Transverse colon (tissue), 4 donors: ENCODE data around the gene GRIK4.

Source experiments
- CTCF ChIP-seq, 5 experiments: fragments of 200-600 bp in 3 of 5; fragments of 450-650 bp in 2 of 5; sonication (generic) in 3 of 5; IDR thresholded peaks; 1 replicate in 2 of 5; 2 replicates in 3 of 5; pipeline ENCODE4 v1.5.1; 2016 to 2017; ENCODE audit warnings: antibody characterized with exemption in 5 of 5, inconsistent platforms in 3 of 5, mild to moderate bottlenecking in 2 of 5, moderate library complexity in 1 of 5
- POLR2A ChIP-seq: fragments of 450-650 bp; IDR thresholded peaks from one replicate; pipeline ENCODE4 v1.6.1; 2016; ENCODE audit warnings: antibody characterized with exemption, mild to moderate bottlenecking, moderate library complexity
- POLR2AphosphoS5 ChIP-seq, 3 donors: sonication (generic); formaldehyde crosslinking; IDR thresholded peaks; one replicate each; pipeline ENCODE4 v1.6.1; 2016; ENCODE audit warnings: antibody characterized with exemption in 3 of 3

- TF ChIP-seq CTCF (IDR thresholded peaks at IDR 0.05) (no peak), POLR2AphosphoS5 (IDR thresholded peaks at IDR 0.05) (no peak), POLR2A (no peak)
Measured at GRCh38 chr11:120708511-120709183, 197.1 kb downstream of the GRIK4 start.
